C1 segment of cervical spinal cord (tissue), 14 donors: ENCODE measurements around the gene OR4C13.
"Not testable (repeated sequence)": the region's sequence is repeated elsewhere in the genome, so short reads cannot be mapped to it uniquely, and the experiment has no call there.

ENCODE experiments used
- DNase-seq, 14 donors: peaks; one replicate each; lab custom pipeline; 2025; lab: John Stamatoyannopoulos, UW

The OR4C13 gene

DNA sequence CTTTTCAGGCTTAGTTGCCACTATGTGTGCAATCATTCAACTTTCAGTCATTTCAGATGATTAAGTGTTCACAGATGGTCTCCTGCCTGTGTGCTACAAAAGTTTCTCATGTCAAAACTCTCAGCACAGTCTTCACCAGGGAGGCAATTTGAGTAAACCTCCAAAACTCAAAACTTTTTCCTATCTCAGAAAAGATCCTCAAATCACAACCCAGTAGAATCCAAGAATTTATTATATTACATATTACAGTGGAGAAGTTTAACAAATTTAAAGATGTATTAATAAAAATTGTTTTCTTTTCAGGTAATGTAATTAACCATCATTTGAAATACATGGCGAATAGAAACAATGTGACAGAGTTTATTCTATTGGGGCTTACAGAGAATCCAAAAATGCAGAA lies at the start of gene OR4C13:
TSS of gene OR4C13 (plus strand) at position 301 of the 400 bp plus-strand sequence. CDS start at position 333, 32 bp downstream.
- DNase-seq, result no peak

DNA sequence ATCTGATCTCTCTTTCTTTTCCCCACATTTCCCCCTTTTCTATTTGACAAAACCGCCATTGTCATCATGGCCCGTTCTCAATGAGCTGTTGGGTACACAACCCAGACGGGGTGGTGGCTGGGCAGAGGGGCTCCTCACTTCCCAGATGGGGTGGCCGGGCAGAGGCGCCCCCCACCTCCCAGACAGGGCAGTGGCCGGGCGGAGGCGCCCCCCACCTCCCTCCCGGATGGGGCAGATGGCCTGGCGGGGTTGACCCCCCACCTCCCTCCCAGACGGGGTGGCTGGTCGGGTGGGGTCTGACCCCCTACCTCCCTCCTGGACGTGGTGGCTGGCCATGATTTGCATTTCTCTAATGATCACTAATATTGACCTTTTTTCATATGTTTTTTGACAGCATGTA lies 40.7 kb upstream of the OR4C13 start:
- not testable (repeated sequence) for DNase-seq

DNA sequence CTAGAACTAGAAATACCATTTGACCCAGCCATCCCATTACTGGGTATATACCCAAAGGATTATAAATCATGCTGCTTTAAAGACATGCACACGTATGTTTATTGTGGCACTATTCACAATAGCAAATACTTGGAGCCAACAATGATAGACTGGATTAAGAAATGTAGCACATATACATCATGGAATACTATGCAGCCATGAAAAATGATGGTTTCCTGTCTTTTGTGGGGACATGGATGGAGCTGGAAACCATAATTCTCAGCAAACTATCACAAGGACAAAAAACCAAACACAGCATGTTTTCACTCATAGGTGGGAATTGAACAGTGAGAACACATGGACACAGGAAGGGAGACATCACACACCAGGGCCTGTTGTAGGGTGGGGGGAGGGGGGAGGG lies 3.5 kb upstream of the OR4C13 start:
- DNase-seq, result not testable (repeated sequence)

DNA sequence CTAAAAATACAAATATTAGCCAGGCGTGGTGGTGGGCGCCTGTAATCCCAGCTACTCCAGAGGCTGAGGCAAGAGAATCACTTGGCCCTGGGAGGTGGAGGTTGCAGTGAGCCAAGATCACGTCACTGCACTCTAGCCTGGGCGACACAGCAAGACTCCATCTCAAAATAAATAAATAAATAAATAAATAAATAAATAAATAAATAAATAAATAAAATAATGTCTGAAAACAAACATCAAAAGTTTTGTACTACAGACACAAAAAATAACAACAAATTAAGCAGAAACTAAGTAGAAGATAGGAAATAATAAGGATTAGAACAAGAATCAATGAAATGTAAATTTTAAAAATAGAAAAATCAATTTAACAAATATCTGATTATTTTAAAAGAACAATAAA lies 21.2 kb downstream of the OR4C13 start:
- DNase-seq, result not testable (repeated sequence)

DNA sequence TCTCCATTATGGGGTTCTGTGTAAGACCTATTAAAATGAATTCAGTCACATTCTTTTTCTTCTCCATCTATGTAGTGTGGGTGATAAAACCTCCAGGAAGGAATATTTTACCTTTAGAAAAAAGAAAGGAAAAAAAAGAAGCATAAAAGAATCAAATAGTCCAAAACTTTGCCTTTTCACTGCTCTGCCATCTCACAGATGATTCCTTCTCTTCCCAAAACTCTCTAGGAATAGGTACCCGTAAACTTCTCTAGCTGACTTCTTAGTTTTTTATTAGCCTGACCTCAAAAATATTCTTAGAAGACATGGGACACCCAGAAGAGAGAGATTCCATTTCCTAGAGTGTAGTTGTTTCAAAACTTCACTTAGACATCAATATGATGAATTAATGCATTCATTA lies 30.2 kb downstream of the OR4C13 start, which contains the start of gene OR4C12:
TSS of gene OR4C12 (minus strand) at position 101 of the 400 bp plus-strand sequence. CDS start at position 67, 34 bp downstream.
- not testable (repeated sequence) for DNase-seq

DNA sequence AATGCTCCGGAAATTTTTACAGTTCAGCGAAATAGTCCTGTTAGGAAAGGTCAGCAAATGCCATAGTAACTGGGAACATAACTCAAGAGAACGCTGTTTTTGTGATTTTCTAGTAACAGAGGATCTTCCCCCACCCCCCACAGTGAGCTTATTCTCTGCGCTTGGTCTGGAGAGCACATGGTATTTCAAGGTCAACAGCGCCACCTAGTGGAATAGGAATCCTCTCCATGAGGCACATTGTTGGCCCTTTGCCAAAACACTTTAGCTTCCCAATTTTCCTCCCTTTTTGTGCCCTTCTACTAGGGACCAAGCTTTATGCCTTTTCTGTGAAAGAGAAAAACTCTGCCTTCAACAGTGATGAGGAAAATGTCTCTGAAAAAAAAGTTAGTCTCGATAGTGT lies 43.4 kb downstream of the OR4C13 start:
- peak in 4 of 14 donors; percentile 8 to 14 (median 10) for DNase-seq
